IPS DF 4.7 (cell line): Measurements from ENCODE around the gene AK9.

Experiments
- DNase-seq: peaks from one replicate; pipeline ENCODE4 v3.0.0-alpha.2; 2013; ENCODE audit warnings: low spot score; ENCODE audit errors: extremely low read depth

The AK9 gene

GRCh38 chr6:109458774-109459531 lies 232.0 kb downstream of the AK9 start:
- DNase-seq: no peak

DNA sequence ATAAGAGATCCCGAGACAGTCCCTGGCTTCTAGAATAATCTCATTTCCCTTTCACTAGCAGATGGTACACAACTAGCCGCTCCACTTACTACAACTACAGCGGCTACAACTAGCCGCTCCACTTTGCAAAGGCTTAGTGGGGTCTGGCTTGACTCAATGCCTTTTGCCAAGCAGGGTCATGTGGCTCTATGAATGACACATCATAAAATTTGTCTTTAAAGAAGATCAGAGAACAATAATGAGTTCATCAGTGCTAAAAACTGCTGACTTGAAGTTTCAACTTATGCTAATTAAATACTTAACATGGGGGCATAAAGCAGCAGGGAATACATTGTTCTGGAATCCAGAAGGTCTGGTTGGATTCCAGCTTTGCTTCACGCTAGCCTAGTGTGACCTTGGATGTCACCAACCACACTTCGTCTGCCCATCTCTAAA lies 233.4 kb downstream of the AK9 start:
- no peak for DNase-seq

- DNase-seq: no peak
Observed at GRCh38 chr6:109456710-109457561, 234.1 kb downstream of the AK9 start.

DNA sequence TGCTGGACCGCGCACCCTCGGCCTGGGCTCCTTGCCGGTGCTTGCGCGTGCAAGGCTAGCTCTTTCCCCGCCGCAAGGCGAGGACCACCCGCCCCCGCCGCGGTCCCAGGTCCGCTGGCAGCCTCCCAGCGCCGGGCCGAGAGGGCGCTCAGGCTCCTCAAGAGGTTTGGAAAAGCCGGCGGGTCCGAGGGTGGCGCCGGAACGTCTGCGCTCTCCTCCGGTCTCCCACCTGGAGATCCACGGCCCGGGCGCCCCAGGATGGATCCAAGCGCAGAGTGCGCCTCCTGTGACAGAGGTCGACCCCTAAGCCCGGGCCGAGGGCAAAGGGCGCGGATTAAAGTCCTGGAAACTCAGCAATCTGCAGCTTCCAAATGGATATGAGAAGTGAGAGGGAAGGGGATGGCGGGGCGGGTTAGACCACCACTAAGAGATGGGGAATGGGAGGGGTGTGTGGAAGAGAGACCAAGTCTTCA lies 234.9 kb downstream of the AK9 start:
- no peak for DNase-seq

DNA sequence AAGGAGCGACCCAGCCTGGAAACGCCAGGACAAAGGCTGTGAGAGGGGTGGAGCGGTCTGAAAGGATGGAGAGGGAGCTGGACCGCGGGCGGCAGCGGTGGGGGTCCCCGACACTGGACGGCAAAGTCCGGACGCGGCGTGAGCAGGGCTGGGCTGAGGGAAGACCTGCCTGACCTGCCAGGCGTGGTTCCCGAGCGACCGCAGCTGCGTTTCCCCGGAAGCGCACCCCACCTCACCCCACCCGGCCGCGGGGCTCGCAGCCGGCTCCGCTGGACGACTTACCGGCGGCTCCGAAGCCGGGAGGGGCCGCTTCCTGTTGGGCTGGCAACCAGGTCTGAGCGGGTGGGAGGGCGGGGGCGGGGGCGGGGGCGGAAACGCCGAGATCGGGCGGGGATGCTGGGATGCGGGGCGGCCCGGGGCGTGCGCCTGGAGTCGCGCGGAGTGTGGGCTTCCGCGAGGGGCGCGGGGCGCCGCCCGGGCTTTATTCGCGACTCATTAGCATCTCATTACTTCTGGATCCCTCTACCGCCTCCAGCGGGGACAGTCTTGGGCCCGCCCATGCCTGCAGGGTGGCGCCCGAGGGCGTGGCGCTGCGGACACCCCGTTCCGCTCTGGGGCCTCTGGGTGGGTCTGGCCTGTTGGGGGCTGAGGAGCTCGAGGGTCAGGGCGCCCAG lies 235.4 kb downstream of the AK9 start, which contains the start of gene MICAL1:
Gene MICAL1, minus strand, starts transcription at position 336 of the 674 bp plus-strand sequence. CDS start 1,576 bp downstream, outside the sequence.
- DNase-seq: no peak

GRCh38 chr6:109454496-109455436 lies 236.2 kb downstream of the AK9 start:
- no peak for DNase-seq

DNA sequence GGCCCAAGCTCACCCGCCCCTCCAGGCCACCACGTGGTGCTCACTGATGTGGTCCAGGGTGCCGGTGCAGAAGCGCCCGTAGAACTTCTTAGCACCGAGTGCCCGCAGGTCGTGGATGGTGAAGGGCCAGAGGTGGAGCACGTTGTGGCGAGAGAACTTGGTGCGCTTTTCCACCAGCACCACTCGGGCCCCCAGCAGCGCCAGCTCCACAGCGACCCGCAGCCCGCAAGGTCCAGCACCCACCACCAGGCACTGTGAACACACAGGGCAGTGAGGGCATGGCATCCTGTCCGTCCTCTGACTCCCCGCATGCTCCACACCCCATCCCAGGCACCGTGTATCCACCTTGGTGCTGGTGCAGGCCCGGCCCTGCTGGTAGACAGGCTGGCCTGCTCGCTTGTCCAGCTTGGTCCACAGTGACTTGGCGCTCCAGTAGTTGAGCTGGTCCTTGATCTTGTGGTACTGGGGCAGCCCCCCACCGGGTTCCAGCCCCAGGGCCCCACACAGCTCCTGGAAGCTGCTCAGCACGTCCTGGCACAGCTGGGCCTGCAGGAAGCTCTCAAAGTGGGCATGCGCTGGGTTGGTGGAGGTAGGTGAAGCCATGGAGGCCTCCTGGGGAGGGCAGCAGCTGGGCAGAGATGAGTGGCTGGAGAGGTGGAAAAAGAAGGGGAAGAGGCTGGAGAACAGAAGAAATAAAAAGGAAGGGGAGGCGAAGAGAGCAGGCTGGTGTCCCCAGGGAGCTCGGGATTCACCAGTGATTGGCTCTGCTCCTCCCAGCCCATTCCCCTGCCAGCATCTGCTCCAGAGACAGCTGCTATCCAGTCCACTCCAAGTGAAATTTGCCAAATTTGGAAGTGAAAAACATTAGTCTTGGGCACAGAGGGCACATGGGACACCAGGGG lies 237.2 kb downstream of the AK9 start:
- DNase-seq: no peak

- DNase-seq: no peak
Observed at GRCh38 chr6:109453156-109453555, 237.8 kb downstream of the AK9 start.

GRCh38 chr6:109452181-109452580 lies 238.8 kb downstream of the AK9 start:
- no peak for DNase-seq

GRCh38 chr6:109451376-109451775 lies 239.6 kb downstream of the AK9 start:
- DNase-seq: no peak

- no peak for DNase-seq
Observed at GRCh38 chr6:109450801-109451200, 240.2 kb downstream of the AK9 start.

DNA sequence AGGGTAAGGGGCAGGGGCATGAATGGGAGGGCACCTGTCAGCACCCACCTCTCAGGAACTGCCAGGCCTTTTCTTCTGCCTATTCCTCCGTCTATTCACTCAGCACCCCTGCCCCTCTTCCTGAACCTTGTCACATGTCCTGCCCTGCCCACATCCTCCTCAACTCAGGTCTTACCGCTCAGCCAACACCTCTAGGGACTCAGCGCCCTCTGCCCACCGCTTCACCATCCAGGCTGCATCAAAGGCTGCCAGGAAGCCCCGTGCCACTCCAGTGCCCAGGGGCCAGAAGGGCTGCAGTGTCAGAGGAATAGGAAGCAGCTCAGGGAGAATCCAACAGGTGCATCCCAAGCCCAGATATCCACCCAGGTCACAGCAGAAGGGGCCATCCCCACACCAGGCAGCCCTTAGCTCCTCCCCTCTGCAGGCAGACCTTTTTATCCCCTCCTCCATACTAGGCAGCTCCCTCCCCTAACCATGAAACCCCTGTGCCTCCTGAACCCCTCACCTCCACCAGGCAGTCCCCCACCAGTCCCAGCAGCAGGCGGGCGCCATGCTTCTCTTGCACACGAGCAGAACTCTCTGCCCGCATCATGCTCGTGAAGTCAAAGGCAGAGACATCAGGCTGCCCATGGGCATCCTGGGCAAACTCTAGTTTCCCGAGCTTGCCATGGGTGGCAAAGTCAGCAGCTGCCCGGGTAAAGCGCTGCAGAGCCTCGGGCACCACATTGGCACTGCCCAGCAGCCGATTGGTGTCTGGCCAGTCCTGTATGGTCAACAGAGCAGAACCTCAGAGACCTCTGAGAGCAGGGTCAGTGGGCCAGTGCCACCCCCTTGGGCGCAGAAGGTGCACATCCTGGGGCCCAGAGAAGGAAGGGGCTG lies 241.0 kb downstream of the AK9 start:
- DNase-seq: no peak

- DNase-seq: no peak
Observed at GRCh38 chr6:109449064-109449794, 241.8 kb downstream of the AK9 start.

DNA sequence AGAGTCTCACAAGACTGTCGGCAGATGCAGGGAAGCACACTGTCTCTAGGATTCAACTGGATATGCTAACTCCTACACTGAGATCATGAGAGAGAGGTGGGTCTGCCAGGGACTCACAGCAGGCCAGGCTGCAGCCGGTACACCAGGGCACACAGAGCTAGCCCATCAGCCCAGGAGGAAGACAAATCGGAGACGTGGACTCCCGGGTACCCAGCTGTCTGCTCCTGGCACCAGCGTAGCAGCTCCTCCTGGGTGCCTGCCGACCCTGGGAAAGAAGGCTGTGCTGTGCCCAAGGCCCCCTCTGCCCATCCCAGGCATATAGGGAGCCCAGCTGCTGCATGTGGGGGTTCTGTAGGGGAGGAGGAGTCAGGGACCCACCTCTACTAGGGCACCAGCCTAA lies 242.4 kb downstream of the AK9 start:
- DNase-seq: no peak

DNA sequence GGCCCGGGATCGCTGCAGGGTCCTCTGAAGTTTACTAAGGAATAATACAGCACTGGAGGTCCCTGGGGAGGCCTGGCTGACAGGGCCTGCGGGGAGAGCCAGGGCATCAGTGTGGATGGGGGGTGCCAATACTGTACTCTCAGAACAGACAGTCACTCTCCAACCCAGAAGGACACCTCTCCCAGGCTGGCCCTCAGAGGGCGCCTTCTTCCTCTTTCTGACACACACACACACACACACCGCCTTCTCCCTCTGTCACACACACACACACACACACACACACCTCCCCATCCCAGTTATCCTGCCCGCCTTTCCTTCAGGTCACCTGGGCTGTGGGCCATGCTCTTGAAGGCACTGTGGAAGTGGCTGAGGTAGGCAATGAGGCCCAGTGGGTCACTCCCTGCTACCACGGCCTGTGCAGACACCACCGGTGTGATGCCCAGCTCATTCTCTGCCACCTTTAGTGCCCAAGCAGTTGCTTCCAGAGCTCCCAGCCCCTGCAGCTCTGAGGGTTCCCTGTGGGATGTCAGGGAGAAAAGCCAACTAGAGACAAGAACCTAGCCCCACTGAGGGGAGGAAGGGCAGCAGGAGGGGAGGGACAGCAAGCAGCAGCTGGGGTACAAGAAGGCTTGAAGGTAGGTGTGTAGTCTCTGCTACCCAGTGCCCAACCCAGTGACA lies 243.0 kb downstream of the AK9 start:
- no peak for DNase-seq

DNA sequence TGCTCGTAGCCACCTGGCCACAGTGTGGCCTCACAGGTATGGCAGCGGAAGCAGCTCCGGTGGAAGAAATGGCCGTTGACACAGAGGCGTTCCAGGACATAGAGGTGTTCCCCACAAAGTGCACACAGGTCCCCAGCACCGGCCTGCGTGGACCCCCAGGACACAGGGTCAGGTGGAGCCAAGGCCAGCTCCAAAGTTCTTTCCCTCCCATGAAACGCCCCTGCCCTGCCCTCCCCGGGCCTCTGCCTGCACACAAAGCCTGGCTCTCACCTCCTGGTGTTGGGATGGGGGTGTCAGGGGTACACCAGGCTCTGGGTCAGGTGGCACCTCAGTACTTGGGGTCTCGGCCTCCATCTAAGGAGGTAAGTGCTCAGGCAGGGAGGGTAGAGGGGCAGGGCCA lies 243.9 kb downstream of the AK9 start:
- DNase-seq: no peak

DNA sequence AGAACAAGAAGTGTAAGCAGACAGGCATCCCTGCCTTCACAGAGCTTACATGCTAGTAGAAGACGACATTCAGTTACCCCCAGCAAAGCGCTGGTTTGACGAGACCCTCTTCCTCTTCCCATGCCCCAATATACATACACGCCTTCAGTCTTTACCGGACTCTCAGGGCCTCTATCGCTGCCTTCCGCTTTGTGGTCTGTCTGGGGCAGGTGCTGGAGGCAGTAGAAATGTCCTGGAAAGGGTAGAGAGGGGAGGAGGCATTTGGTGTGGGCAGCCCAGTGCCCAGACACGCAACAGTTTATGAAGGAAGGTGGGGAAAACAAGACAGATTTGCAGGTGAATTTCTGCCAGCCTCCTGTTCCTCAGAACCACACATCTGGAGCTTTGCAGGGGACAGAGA lies 244.5 kb downstream of the AK9 start:
- no peak for DNase-seq
